Liver (tissue), 3 donors: ENCODE results near the gene UBE2V1.

Experiments
- ATF3 ChIP-seq: IDR thresholded peaks from 2 replicates; pipeline ENCODE4 v1.6.1; 2016; ENCODE audit warnings: antibody characterized with exemption
- CTCF ChIP-seq: fragments of 150-350 bp; IDR thresholded peaks from 2 replicates; pipeline ENCODE4 v1.5.1; 2017; ENCODE audit warnings: improper control_type of control experiment, low read depth, low read length; ENCODE audit not compliant: missing input control
- FOXA1 ChIP-seq: IDR thresholded peaks from 2 replicates; pipeline ENCODE4 v1.6.1; 2016; ENCODE audit warnings: antibody characterized with exemption
- GABPA ChIP-seq, 2 donors: IDR thresholded peaks in 1 of 2; conservative IDR thresholded peaks in 1 of 2; 2 replicates each; pipeline ENCODE4 v1.6.1; 2016; ENCODE audit warnings: antibody characterized with exemption in 2 of 2, mild to moderate bottlenecking in 1 of 2, moderate library complexity in 1 of 2
- MAX ChIP-seq: IDR thresholded peaks from 2 replicates; pipeline ENCODE4 v1.6.1; 2016; ENCODE audit warnings: antibody characterized with exemption
- TAF1 ChIP-seq: conservative IDR thresholded peaks from 2 replicates; pipeline ENCODE4 v1.6.1; 2016; ENCODE audit warnings: antibody characterized with exemption, mild to moderate bottlenecking
- YY1 ChIP-seq: IDR thresholded peaks from 2 replicates; pipeline ENCODE4 v1.6.1; 2016; ENCODE audit warnings: antibody characterized with exemption, mild to moderate bottlenecking
- ZBTB33 ChIP-seq: IDR thresholded peaks from 2 replicates; pipeline ENCODE4 v1.6.1; 2016; ENCODE audit warnings: antibody characterized with exemption
- donor health status: healthy.
- donor health status: healthy.

GRCh38 chr20:50093240-50093639 lies 19.7 kb downstream of the UBE2V1 start:
- no peak for TF ChIP-seq CTCF
- TF ChIP-seq MAX: no peak
- no peak for TF ChIP-seq ATF3
- TF ChIP-seq GABPA (IDR thresholded peaks at IDR 0.05 in 1 of 2, conservative IDR thresholded peaks at IDR 0.05 in 1 of 2): no peak
- TF ChIP-seq ZBTB33: no peak
- no peak for TF ChIP-seq FOXA1
- TF ChIP-seq TAF1: no peak
- TF ChIP-seq YY1: no peak
